Mucosa of gallbladder (tissue), 1 donor: ENCODE data around the gene DPEP1. TPM values are rescaled to one million over a fixed set of nuclear protein-coding genes. Genes with fewer than 3 reads are reported as not detected.
"Not testable (repeated sequence)": the region's sequence is repeated elsewhere in the genome, so short reads cannot be mapped to it uniquely, and the experiment has no call there.

Source experiments
- DNase-seq: peaks from one replicate; pipeline ENCODE4 v3.0.0-alpha.2; 2020; ENCODE audit warnings: low spot score
- total RNA-seq: library from RNA; stranded (reverse); gene quantifications from one replicate; pipeline ENCODE4 v1.2.1, GENCODE V29; 2021
- donor health status: DM: no; HTN: no; CAD: no.

Gene DPEP1
- total RNA-seq, 1 donor from 2014 or later: 2.5 TPM

- DNase-seq: no peak
Measured at GRCh38 chr16:89646270-89646669, 32.8 kb downstream of the DPEP1 start.

GRCh38 chr16:89646906-89647305 lies 33.5 kb downstream of the DPEP1 start:
- DNase-seq: no peak

- DNase-seq: no peak
Measured at GRCh38 chr16:89651584-89651983, 38.1 kb downstream of the DPEP1 start.

- no peak for DNase-seq
Measured at GRCh38 chr16:89653656-89654295, 40.3 kb downstream of the DPEP1 start.

GRCh38 chr16:89655062-89655643 lies 41.7 kb downstream of the DPEP1 start:
- DNase-seq: no peak

GRCh38 chr16:89656435-89657121 lies 43.1 kb downstream of the DPEP1 start:
- DNase-seq: no peak

GRCh38 chr16:89657442-89658220 lies 44.2 kb downstream of the DPEP1 start, which contains the start of the genes CHMP1A and SPATA33:
Gene CHMP1A (minus strand): TSS chr16:89657708. CDS start chr16:89657588, 120 bp downstream.
Gene SPATA33 (plus strand): TSS chr16:89657836. CDS start chr16:89657912, 76 bp downstream.
- DNase-seq: peak; percentile 92

- DNase-seq: no peak
Measured at GRCh38 chr16:89658221-89658879, 44.9 kb downstream of the DPEP1 start.

GRCh38 chr16:89660146-89660545 lies 46.7 kb downstream of the DPEP1 start:
- DNase-seq: no peak

- DNase-seq: no peak
Measured at GRCh38 chr16:89661215-89661614, 47.8 kb downstream of the DPEP1 start.

- not testable (repeated sequence) for DNase-seq
Measured at GRCh38 chr16:89664238-89664637, 50.8 kb downstream of the DPEP1 start.

- DNase-seq: not testable (repeated sequence)
Measured at GRCh38 chr16:89667000-89667399, 53.6 kb downstream of the DPEP1 start.

GRCh38 chr16:89667633-89668032 lies 54.2 kb downstream of the DPEP1 start:
- no peak for DNase-seq

GRCh38 chr16:89668790-89669158 lies 55.3 kb downstream of the DPEP1 start:
- DNase-seq: no peak

- no peak for DNase-seq
Measured at GRCh38 chr16:89669755-89670154, 56.3 kb downstream of the DPEP1 start.

- no peak for DNase-seq
Measured at GRCh38 chr16:89670496-89671431, 57.3 kb downstream of the DPEP1 start.

GRCh38 chr16:89671565-89671964 lies 58.1 kb downstream of the DPEP1 start:
- not testable (repeated sequence) for DNase-seq

GRCh38 chr16:89672177-89672941 lies 58.9 kb downstream of the DPEP1 start:
- no peak for DNase-seq

- DNase-seq: no peak
Measured at GRCh38 chr16:89678258-89678657, 64.8 kb downstream of the DPEP1 start.

GRCh38 chr16:89685916-89686315 lies 72.5 kb downstream of the DPEP1 start:
- DNase-seq: no peak
